HG02981 (cell line): ENCODE measurements around the gene WEE1.
"Not testable (repeated sequence)": the region's sequence is repeated elsewhere in the genome, so short reads cannot be mapped to it uniquely, and the experiment has no call there.

Source experiments
- ATAC-seq: cut with Tn5 transposase; IDR thresholded peaks from one replicate; pipeline ENCODE4 v1.9.1; 2021; ENCODE audit warnings: mild to moderate bottlenecking, moderate library complexity; ENCODE audit not compliant: unreplicated experiment

The WEE1 gene

DNA sequence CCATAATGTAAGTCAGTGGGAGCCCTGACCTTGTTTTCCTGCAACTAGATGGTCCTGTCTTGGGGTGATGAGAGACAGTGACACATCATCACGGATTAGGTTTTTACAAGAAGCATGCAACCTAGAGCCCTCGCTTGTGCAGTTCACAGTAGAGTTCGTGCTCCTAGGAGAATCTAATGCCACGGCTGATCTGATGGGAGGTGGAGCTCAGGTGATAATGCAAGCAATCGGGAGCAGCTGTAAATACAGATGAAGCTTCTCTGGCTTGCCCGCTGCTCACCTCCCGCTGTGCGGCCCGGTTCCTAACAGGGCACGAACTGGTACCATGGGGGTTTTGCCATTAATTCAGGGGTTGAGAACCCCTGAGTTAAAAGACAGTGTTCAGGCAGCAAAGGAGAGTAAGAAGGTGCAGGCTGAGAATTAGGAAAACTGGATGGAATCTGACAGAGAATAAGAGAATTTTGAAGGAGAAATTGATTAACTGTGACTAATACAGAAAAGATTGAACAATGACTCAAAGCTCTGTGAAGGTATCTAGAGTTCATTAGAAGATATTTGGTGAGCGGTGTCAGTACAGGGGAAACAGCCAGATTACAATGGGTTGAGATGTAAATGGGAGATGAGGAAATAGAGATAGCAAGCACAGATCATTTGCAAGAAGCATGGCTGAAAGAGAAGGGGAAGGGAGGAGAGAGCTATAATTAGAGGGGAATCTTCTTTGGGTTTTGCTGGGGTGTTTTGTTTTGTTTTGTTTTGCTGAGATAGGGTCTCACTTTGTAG is 21.0 kb downstream of the WEE1 start:
- ATAC-seq: no peak

DNA sequence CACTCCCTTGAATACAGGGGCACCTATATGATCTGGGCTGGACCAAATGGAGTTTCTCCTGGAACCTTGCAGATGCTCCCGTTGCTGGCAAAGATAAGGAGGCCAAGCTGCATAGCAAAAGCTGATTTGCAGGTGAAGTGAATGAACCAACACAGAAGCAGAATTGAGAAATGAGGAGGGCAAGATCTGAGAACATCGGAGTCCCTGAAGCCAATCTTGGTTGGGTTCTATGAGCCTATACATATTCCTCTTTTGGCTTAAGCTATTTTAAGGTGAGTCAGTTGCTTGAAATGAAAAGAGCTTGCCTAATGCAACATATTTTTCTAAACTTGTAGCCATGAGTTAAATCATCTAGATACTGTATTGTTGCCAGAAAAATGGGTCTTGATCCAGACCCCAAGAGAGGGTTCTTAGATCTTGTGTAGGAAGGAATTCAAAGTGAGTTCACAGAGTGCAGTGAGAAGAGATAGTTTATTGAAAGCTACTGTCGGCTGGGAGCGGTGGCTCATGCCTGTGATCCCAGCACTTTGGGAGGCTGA is 23.5 kb downstream of the WEE1 start:
- ATAC-seq: no peak

DNA sequence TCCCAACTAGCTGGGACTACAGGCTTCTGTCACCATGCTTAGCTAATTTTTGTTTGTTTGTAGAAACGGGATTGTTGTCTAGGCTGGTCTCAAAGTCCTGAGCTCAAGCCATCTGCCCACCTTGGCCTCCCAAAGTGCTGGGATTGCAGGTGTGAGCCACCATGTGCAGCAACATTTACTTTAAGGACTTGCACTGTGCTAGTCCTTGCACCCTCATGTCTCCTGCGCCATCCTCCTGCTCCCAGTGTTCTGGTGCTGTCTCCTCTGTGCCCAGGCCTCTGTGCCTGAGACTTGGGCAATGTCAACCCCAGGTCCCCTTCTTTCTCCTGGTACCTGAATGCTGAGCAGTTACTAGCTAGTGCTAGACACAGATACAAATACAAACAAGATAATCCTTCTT is 26.7 kb downstream of the WEE1 start:
- ATAC-seq: peak; percentile 2

DNA sequence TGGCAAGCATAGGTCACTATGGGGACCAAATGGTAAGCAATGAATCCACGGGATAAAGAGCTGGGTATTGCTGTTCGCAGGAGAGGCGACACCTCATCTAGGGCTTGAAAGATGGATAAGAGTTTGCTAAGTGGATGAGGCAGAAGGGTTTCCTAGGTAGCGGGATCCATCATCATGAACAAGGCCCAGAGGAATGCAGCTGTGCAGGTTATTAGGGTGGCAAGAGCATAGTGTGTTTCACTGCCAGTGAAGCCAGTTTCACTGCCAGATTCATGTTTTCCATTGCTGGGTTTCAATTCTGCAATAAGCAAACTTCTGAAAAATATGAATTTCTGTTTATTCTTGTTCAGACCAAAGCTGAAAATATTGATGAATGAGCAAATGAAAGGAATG is 27.2 kb downstream of the WEE1 start:
- peak; percentile 42 for ATAC-seq

DNA sequence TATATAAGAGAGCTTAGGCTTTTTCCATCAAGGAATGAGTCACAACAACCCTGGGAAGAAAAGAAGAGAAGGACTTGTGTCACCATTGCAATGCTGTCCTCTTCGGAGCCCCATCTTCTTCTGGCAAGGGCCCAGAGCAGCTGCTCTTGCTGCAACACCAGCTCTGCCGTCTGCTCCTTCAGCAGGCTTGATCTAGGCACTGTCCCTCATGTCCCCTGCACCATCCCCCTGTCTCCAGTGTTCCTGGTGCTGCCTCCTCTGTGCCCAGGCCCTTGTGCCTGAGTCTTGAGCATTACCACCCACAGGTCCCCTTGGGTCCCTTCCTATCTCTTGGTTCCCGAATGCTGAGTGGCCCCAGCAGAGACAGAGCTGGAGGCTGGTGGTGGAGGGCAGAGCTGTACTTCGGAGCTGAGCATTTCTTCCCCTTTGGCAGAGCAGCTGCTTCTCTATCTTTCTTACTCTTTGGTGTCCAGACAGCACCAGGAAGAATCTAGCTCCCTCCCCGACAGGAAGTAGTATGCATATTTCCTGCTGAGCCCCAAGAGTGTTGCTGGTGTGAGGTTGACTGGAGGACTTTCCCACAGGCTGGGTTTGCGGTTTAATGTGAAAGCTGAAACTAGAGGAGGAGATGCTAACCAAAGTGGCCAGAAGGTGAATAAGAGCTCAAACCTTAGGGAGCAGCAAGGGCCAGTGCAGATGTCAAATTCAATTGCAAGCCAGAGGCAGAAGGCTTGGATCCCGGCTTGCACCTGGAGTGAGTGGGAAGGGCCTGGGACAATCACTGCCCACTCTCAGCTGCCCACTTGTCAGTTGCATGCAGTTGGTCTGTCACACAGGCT is 27.8 kb downstream of the WEE1 start:
- peak; percentile 83 for ATAC-seq

DNA sequence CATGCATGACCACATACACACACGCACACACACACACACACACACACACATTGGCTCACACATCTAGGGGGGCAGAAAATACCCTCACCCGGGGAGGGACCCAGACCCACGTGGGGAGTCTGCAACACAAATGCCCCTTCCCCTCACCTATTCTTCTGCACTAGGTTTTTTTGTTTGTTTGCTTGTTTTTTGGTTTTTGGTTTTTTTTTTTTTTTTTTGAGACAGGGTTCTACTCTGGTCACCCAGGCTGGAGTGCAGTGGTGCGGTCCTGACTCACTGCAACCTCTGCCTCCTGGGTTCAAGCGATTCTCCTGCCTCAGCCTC is 28.4 kb downstream of the WEE1 start:
- ATAC-seq: no peak

DNA sequence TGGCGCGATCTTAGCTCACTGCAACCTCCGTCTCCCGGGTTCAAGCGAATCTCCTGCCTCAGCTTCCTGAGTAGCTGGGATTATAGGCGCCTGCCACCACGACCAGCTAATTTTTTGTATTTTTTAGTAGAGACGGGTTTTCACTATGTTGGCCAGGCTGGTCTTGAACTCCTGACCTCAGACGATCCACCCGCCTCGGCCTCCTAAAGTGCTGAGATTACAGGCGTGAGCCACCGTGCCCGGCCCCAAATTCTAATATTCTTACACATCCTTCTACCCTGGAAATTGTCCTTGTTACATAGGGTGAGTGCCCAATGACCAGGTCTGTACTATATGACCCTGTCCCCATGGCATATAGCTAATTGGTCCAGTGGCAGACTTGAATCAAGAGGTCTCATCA is 29.7 kb downstream of the WEE1 start:
- not testable (repeated sequence) for ATAC-seq

DNA sequence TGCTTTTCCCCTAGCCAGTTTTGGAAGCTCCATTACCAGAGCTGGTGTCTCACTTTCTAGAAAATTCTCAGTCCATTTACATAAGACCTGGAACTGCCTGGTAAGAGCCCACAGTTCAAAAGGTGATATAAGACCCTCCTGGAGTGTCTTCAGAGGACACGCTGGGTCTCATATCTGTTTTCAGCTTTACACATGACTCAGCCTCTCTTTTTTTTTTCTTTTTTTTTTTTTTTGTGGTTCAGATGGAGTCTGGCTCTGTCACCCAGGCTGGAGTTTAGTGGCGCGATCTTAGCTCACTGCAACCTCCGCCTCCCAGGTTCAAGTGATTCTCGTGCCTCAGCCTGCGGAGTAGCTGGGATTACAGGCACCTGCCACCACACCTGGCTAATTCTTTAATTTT is 30.7 kb downstream of the WEE1 start:
- ATAC-seq: no peak

DNA sequence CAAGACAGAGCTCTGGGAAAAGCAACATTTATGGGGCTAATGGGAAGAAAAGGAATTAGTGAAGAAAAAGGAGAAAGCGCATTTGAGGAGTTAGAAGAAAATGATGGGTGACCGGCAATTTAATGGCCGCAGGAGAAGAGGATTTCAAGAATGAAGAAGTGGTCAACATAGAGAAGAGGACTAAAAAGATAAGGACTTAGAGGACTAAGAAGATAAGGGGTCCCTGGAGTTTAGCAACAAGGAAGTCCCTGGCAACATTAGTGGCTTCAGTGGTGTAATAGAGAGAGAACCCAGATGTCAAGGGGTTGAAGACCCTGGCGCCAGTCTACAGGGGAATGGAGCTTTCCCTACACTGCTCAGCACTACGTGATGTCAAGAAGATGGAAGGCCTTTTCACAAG is 32.3 kb downstream of the WEE1 start:
- ATAC-seq: no peak

DNA sequence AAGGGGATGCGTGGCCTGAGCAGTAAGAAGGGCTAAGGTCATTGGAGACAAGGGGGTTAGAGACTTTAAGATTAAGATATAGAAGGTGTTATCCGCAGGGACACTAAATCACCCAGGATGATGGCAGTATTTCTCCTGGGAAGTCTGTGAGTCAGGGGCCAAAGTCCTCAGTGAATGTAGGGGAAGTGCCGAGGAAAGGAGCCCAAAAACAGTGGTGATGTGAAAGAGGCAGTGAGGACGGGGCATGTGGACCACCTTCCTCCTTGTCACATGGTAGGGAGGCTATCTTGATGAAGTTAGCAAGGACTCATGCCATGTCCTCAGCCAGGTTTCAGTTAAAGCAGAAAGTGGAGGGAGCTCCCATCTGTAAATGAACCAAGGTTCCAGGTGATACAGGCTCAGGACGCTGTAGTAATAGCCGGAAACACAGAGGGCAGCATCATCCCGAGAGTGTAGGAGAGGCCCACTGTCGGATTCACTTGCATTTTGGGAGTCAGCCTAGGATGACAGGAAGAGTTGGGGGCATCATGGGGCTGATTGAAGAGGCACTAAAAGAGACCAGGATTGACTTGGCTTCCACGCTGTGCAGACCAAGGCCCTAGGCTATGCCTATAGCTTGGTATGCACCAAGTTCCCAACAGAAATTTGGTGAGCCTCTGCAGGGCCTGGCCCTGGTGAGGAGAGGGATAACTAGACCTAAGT is 33.5 kb downstream of the WEE1 start:
- ATAC-seq: no peak

DNA sequence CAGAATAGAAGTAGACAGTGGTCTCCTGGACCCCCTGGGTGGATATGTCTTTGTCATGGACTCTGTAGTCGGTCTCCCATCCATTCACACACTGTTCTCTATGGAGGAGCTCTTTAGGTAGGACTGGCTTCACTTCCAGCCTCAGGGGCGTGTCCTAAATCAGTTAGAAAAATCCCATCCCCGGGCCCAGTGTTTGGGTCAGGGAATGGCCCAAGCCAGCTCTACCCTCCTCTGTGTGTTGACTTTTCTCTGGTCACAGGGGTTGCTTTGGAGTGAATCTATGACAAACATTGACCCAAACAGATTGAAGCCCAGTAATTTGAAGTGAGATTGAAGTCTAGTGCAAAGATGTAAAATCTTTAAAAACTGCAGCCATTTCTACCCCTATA is 34.0 kb downstream of the WEE1 start:
- ATAC-seq: no peak

DNA sequence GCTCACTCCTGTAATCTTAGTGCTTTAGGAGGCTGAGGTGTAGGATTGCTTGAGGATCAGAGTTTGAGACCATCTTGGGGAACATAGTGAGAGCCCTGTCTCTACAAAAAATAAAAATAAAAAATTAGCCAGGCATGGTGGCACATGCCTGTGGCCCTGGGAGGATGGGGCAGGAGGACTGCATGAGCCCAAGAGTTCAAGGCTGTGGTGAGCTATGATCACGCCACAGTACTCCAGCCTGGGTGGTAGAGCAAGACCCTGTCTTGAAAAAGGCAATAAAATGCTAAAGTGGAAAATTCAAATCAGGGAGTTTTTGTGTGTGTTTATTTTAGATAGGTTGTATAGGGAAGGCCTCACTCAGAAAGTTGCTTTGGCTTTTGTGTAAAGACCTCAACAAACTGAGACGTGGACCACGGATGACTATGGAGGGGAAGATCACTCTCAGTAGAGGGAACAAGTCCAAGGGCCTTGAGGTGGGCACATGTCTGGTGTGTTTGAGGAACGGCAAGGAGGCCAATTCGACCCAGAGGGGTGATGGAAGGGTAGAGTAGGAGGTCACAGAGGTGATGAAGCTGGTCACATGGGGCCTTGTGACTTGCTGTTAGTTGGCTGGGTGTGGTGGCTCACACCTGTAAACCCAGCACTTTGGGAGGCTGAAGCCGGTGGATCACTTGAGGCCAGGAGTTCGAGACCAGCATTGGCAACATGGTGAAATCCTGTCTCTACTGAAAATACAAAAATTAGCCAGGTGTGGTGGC is 35.7 kb downstream of the WEE1 start:
- ATAC-seq: no peak

DNA sequence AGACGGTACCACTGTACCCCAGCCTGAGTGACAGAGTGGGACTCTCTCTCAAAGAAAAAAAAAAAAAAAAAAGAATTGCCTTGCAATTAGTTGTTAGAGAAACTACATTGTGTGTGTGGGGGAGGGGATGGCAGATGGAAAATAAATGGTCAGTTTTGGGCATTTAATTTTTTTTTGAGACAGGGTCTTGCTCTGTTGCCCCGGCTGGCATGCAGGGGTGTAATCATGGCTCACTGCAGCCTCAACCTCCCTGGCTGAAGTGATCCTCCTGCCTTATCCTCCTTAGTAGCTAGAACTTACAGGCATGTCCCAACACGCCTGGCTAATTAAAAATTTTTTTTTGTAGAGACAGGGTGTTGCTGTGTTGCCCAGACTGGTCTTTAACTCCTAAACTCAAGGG is 36.4 kb downstream of the WEE1 start:
- no peak for ATAC-seq

DNA sequence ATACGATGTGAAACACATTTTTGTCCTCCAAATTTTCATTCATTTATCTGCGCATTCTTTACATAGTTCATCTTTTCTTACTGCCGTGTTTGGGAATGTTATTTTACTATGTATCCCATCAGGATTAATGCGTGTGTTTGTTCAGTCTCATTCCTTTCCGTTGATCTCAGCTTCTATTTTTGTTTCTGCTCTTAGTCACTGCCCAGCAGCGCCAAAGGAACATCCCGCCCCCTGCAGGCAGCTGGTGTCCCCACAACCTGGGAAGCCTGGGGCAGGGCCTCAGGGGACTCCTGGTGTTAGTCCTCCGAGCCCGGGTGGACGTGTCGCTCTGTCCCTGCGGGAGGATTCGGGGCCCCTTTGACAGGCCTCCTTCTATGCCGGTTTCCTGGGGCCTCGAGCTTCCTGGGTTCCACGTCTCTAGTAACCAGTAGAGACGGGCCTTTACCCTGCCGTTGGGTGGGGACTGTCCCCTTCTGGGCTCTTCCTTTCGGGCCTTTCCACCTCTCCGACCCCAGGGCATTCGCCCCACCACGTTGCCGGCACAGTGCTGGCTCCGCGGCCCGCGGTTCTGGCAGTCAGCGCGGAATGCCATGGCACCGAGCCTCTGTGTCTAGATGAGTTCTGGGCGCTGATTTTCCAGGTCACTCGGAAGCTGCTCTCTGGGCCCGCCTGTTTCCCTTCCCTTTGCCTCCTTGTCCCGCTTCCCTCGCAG is 39.8 kb downstream of the WEE1 start:
- ATAC-seq: peak; percentile 41

DNA sequence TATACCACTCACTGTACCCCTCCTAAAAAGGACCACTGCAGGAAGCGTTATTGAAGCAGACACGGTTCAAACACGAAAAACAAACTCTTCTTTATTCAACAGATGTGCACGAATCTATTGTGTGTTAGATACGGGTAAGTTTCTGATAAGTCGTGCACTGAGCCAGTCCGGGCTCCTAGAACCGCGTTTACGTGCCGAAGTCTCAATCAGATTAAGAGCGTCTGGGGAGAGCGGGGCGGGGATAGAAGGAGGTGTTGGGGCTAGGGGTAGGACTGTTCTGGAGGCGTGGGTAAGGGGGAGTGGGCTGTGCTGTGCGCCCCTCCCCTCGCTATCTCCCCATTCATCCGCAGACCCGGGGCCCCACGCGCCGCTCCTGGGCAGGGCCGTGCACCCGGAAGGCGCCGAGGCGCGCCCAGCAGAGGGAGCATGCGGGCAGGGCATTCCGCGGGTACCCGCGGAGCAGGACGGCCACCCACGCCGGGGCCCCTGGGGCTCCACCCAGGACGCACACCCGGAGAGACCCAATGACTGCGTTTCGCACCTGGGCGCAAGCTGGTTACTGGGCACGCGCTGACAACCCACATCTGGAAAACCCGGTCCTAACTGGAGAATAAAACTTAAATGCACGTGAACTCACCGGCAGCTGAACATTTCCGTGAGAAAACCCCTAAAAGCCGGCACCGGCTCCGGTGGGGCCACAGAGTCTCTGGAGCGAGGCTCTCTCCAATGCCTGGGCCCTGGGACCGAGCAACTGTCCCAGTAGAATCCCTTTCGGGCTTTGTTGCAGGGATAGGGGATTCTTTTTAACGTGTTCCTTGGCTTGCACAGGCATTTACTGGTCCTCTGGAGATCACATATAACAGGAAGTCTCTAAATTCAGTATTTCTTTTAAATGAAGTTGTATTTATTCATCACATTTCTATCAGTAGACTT is 40.6 kb downstream of the WEE1 start:
- ATAC-seq: peak; percentile 65

DNA sequence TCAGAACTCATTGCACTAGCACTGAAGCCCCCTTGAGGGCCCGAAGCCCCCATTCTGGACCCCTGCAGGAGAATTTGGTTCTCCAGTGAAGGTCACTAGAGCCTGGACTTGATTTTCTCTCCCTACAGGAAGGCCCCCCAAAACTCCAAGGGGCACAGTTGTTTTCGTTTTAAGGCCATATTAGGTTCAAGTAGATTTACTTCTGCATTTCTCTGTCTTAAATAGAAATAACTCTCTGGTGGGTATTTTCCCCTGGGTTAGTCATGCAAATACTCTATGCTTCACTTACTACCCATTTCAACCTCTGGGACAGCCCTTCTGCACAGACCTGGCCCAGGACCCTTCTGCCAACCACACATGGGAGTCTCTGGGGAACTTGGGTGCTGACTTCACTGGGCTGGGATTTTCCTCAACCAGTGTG is 41.6 kb downstream of the WEE1 start:
- peak; percentile 56 for ATAC-seq

DNA sequence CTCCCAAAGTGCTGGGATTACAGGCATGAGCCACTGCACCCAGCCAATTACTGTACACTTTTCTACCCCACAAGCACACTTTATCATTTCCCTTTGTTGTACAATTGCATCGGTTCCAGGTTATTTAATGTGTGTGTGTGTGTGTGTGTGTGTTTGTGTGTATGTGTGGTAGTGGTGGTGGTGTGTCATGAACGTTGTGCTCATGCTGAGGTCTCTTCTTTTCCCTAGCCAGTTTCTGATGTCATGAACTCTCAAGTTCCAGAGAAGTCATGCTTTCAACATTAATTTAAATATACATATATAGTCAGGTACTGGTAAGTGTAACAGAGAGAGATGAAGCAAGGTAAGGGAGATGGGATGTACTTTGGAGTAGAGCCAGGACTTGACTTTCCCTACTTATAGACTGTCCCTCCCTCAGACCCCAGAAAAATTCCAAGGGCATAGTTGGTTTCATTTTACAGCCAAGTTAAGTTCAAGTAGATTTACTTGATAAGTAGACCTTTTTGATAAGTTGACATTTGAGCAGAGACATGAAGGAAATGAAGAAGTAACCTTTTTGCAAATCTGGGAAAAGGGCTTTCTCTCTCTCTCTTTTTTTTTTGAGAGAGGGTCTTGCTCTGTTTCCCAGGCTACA is 42.7 kb downstream of the WEE1 start:
- ATAC-seq: no peak

DNA sequence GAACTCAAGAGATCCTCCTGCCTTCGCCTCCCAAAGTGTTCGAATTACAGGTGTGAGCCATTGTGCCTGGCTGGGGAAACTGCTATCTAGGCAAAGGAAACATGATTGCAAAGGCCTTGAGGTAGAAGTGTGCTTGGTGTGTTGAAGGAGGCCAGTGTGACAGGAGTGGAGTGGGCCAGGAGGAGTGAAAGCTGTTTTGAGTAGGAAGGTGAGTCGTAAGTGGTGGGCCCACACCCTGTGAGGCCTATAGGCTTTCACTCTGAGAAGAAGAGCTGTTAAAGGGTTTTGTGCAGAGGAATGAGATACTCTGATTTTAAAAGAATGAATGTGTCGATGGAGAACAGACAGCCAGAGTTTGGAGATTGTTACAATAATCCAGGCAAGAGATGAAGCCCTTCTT is 43.4 kb downstream of the WEE1 start:
- ATAC-seq: no peak

DNA sequence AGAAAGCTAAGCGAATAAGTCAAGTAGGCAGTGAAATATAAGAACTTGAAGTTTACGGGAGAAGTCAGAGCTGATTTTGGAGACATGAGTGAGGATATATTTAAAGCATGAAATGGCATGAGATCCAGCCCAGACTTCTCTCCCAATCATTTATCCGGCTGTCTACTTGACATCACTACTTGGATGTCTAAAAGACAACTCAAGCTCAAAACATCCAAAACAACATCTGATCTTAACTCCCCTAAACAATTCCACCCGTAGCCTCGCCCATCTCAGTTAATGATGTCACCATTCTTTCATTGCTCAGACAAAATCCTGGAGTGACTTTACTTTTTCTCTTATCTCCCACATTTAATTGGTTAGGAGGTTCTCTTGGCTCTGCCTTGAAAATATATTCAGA is 44.5 kb downstream of the WEE1 start:
- no peak for ATAC-seq
